Lung (tissue), 12 donors: ENCODE measurements around the gene CPEB2. TPM values are rescaled to one million over a fixed set of nuclear protein-coding genes. Genes with fewer than 3 reads are reported as not detected.
"Not testable (repeated sequence)": the region's sequence is repeated elsewhere in the genome, so short reads cannot be mapped to it uniquely, and the experiment has no call there.

Experiments used
- ATAC-seq: fragments of 200-7000 bp; cut with Tn5 transposase; one replicate; pipeline ENCODE4 v1.9.1; 2020; ENCODE audit warnings: moderate number of reproducible peaks; ENCODE audit not compliant: insufficient read depth, low FRiP score
- DNase-seq, 3 donors: peaks; one replicate each; pipeline ENCODE4 v3.0.0-alpha.2; 2013 to 2017
- H3K27ac ChIP-seq, 2 donors: one replicate each; pipeline ENCODE4 v1.5.1; 2013; ENCODE audit warnings: mild to moderate bottlenecking in 2 of 2, moderate library complexity in 2 of 2, control low read depth in 1 of 2, inconsistent platforms in 1 of 2, low read depth in 1 of 2, low read length in 1 of 2
- H3K27me3 ChIP-seq, 3 donors: one replicate each; pipeline ENCODE4 v1.5.1; 2013; ENCODE audit warnings: low read length in 2 of 3; ENCODE audit not compliant: control insufficient read depth in 3 of 3, insufficient read depth in 3 of 3
- H3K36me3 ChIP-seq, 4 donors: one replicate each; pipeline ENCODE4 v1.5.1; 2013; ENCODE audit warnings: low read length in 4 of 4, mild to moderate bottlenecking in 1 of 4, moderate library complexity in 1 of 4; ENCODE audit not compliant: control insufficient read depth in 4 of 4, insufficient read depth in 4 of 4
- H3K4me1 ChIP-seq, 5 donors: one replicate each; pipeline ENCODE4 v1.5.1; 2013; ENCODE audit warnings: low read length in 5 of 5, mild to moderate bottlenecking in 2 of 5, moderate library complexity in 1 of 5; ENCODE audit not compliant: control insufficient read depth in 5 of 5, insufficient read depth in 5 of 5
- H3K4me3 ChIP-seq: one replicate; pipeline ENCODE4 v1.5.1; 2013; ENCODE audit warnings: mild to moderate bottlenecking, control low read depth, moderate library complexity
- H3K9ac ChIP-seq, 2 donors: one replicate each; pipeline ENCODE4 v1.5.1; 2013; ENCODE audit warnings: low read length in 2 of 2, control low read depth in 1 of 2; ENCODE audit not compliant: insufficient read depth in 1 of 2
- H3K9me3 ChIP-seq, 4 donors: one replicate each; pipeline ENCODE4 v1.5.1; 2013; ENCODE audit warnings: low read length in 3 of 4, mild to moderate bottlenecking in 1 of 4, moderate library complexity in 1 of 4; ENCODE audit not compliant: control insufficient read depth in 4 of 4, insufficient read depth in 3 of 4
- CTCF ChIP-seq: IDR thresholded peaks from 2 replicates; pipeline ENCODE4 v1.5.1; 2012; ENCODE audit warnings: mild to moderate bottlenecking; ENCODE audit errors: control extremely low read depth, extremely low read depth
- WGBS, 2 donors: extraction: QIAGEN DNeasy Blood & Tissue Kit; methylation state at CpG; one replicate each; pipeline ENCODE4 v1.1.7; 2013; 5-methylcytosine and 5-hydroxymethylcytosine counted together
- polyA plus RNA-seq, 2 donors: library from polyadenylated mRNA; stranded (reverse); fragments of 200-250 nt; gene quantifications; one replicate each; pipeline ENCODE4 v1.2.1, GENCODE V29; 2013
- total RNA-seq, 2 donors: library from RNA; depleted of rRNA in 1 of 2; stranded (reverse); fragments of >200 nt in 1 of 2; gene quantifications; one replicate each; pipeline ENCODE4 v1.2.1, GENCODE V29; 2014 to 2021
- donor health status: control.
- donor health status: control.
- donor health status: Bipolar disorder and iron deficiency.
- donor health status: healthy.
- donor health status: DM: yes; HTN: yes; CAD: no.

CPEB2 gene
- total and polyA plus RNA-seq, 4 donors: 4.8 to 29.9 (median 14.2) TPM

- 29 to 80% methylated on average over 1 of the region's 1 CpG for WGBS, 2 donors
- no peaks in the 10 kb centered on the region for H3K27me3 ChIP-seq
- DNase-seq (no peak), ATAC-seq (no peak)
- TF ChIP-seq CTCF: no peak
- H3K36me3 ChIP-seq: no peaks in the 10 kb centered on the region
- H3K27ac ChIP-seq: no peak overlapping the region
- no peaks in the 10 kb centered on the region for H3K9me3 ChIP-seq
- no peak overlapping the region for H3K9ac ChIP-seq
- no peak overlapping the region for H3K4me3 ChIP-seq
- no peaks in the 10 kb centered on the region for H3K4me1 ChIP-seq
These were observed 82.5 kb downstream of the CPEB2 start for GRCh38 chr4:15084780-15085179.

DNA sequence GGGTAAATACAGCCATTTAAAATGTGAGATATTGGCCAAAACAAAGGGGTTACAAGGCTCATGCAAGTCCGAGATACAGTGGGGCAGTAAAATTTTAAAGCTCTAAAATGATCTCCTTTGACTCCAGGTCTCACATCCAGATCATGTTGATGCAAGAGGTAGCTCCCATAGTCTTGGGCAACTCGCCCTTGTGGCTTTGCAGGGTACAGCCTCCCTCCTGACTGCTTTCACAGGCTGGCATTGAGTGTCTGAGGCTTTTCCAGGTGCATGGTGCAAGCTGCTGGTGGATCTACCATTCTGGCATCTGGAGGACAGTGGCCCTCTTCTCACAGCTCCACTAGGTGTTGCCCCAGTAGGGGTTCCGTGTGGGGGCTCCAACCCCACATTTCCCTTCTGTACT lies 83.5 kb downstream of the CPEB2 start:
- 74 to 79% methylated on average over 3 of the region's 3 CpGs for WGBS, 2 donors
- not testable (repeated sequence) for H3K9ac ChIP-seq, ATAC-seq, H3K9me3 ChIP-seq, H3K4me1 ChIP-seq, H3K27me3 ChIP-seq, H3K36me3 ChIP-seq, H3K4me3 ChIP-seq, H3K27ac ChIP-seq, DNase-seq

GRCh38 chr4:15086259-15086658 lies 84.0 kb downstream of the CPEB2 start:
- not testable (repeated sequence) for H3K36me3 ChIP-seq, H3K9ac ChIP-seq, H3K4me1 ChIP-seq, H3K27ac ChIP-seq, ATAC-seq, H3K9me3 ChIP-seq, H3K4me3 ChIP-seq, H3K27me3 ChIP-seq, DNase-seq
- WGBS, 2 donors: 82 to 97% methylated on average over 2 of the region's 2 CpGs

- no peaks in the 10 kb centered on the region for H3K36me3 ChIP-seq
- H3K27ac ChIP-seq: no peak overlapping the region
- H3K9ac ChIP-seq: no peak overlapping the region
- WGBS, 2 donors: 90 to 93% methylated on average over 4 of the region's 4 CpGs
- no peak overlapping the region for H3K4me3 ChIP-seq
- no peaks in the 10 kb centered on the region for H3K4me1 ChIP-seq
- DNase-seq: no peak
- ATAC-seq: no peak
- no peak for TF ChIP-seq CTCF
- H3K9me3 ChIP-seq: peaks cover 0 to 1% (median 0%) of the 10 kb centered on the region in 4 donors
- H3K27me3 ChIP-seq: no peaks in the 10 kb centered on the region
These were observed 86.2 kb downstream of the CPEB2 start for GRCh38 chr4:15088394-15089035.
